ENCODE results near the gene LPCAT1. TPM values are rescaled to one million over a fixed set of nuclear protein-coding genes. Genes with fewer than 3 reads are reported as not detected.

Gene LPCAT1
- total RNA-seq, 1 donor from 2014 or later = 86.2 TPM

- Histone ChIP-seq H3K36me3 (peaks cover 49 to 66% of the 10 kb centered on the region in 2 donors), H3K27ac (no peak overlapping the region), H3K27me3 (no peaks in the 10 kb centered on the region), H3K4me3 (no peak overlapping the region), H3K9me3 (no peaks in the 10 kb centered on the region), H3K4me1 (no peaks in the 10 kb centered on the region)
- intact Hi-C loops (cut with DNase I) = no loop called here
- no peak for TF ChIP-seq CTCF (IDR thresholded peaks at IDR 0.05)
- no peak for DNase-seq (ENCODE audit: low spot score in 2 of 2)
Observed at GRCh38 chr5:1485579-1486118, 38.1 kb downstream of the LPCAT1 start.

GRCh38 chr5:1484730-1485578, 38.8 kb downstream of the LPCAT1 start:
- DNase-seq (ENCODE audit: low spot score in 2 of 2) = no peak
- no peak for TF ChIP-seq CTCF (IDR thresholded peaks at IDR 0.05)
- H3K4me1 ChIP-seq = no peaks in the 10 kb centered on the region
- H3K4me3 ChIP-seq = no peak overlapping the region
- H3K36me3 ChIP-seq = peaks cover 49 to 59% of the 10 kb centered on the region in 2 donors
- intact Hi-C loops (cut with DNase I) = no loop called here
- no peaks in the 10 kb centered on the region for H3K9me3 ChIP-seq
- no peaks in the 10 kb centered on the region for H3K27me3 ChIP-seq
- no peak overlapping the region for H3K27ac ChIP-seq

GRCh38 chr5:1483856-1484729, 39.7 kb downstream of the LPCAT1 start:
- Histone ChIP-seq H3K27ac (no peak overlapping the region), H3K4me1 (no peaks in the 10 kb centered on the region), H3K27me3 (no peaks in the 10 kb centered on the region), H3K4me3 (no peak overlapping the region), H3K36me3 (peaks cover 47 to 55% of the 10 kb centered on the region in 2 donors), H3K9me3 (no peaks in the 10 kb centered on the region)
- intact Hi-C loops (cut with DNase I) = no loop called here
- TF ChIP-seq CTCF (IDR thresholded peaks at IDR 0.05) = no peak
- DNase-seq (ENCODE audit: low spot score in 2 of 2) = no peak

DNA sequence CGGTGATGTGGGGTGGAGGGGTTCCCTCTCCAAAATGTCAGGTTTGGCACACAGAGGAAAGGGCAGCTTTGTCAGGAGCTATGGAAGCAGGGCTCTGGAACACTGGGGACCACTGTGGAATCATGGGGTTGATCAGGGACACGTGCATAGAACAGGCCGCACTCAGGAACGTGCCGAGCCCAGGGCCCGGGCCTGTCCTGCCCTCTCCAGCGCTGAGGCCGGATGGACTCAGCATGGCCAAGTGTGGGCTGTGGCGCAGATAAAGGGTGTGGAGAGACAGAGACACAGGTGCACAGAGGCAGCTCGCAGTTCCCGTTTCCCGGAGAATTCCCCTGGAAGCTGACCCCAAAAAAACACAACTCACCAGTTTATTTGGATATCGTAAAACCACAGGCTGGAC, 40.7 kb downstream of the LPCAT1 start:
- H3K9me3 ChIP-seq = no peaks in the 10 kb centered on the region
- H3K36me3 ChIP-seq = peaks cover 41 to 51% of the 10 kb centered on the region in 2 donors
- H3K4me1 ChIP-seq = no peaks in the 10 kb centered on the region
- no peaks in the 10 kb centered on the region for H3K27me3 ChIP-seq
- no peak overlapping the region for H3K27ac ChIP-seq
- no peak for DNase-seq (ENCODE audit: low spot score in 2 of 2)
- no peak overlapping the region for H3K4me3 ChIP-seq
- no peak for TF ChIP-seq CTCF (IDR thresholded peaks at IDR 0.05)
- intact Hi-C loops (cut with DNase I) = no loop called here

DNA sequence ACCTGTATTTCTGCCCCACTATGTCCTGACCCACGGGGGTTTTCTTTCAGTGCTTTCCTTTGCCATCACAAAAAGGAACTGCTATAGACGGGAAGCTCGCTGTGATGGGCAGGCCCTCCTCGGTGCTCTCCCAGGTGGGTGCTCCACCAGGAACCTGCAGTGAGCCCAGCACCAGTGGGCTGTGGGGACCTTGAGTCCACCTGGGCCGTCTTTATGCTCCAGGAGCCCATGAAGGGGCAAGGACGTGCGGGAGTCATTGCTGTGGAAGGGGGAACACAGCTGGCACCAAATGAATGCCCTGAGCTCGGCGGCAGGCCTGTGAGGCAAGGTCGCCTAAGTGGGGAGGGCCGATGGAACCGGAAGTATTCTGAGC, 41.8 kb downstream of the LPCAT1 start:
- DNase-seq (ENCODE audit: low spot score in 2 of 2) = no peak
- H3K4me3 ChIP-seq = no peak overlapping the region
- H3K9me3 ChIP-seq = no peaks in the 10 kb centered on the region
- H3K4me1 ChIP-seq = no peaks in the 10 kb centered on the region
- H3K27ac ChIP-seq = no peak overlapping the region
- intact Hi-C loops (cut with DNase I) = loop anchor here (2.0 kb wide), 1 partner anchor 159 kb away; no protein-coding TSS in a partner anchor
- H3K27me3 ChIP-seq = no peaks in the 10 kb centered on the region
- H3K36me3 ChIP-seq = peaks cover 37 to 43% of the 10 kb centered on the region in 2 donors
- no peak for TF ChIP-seq CTCF (IDR thresholded peaks at IDR 0.05)
